Keratinocyte (primary cell): ENCODE measurements around the gene SUOX. TPM values are rescaled to one million over a fixed set of nuclear protein-coding genes. Genes with fewer than 3 reads are reported as not detected.

Experiments used
- DNase-seq: peaks from one replicate; pipeline ENCODE4 v3.0.0-alpha.2; 2011; ENCODE audit warnings: low read depth, missing footprints, low spot score
- FAIRE-seq: peaks from 2 replicates; lab custom pipeline; 2011; peaks lifted over from hg19 to GRCh38; lab: Jason Lieb, UNC
- H2AFZ ChIP-seq: 2 replicates; pipeline ENCODE4 v1.6.0; 2012; ENCODE audit warnings: low read length, control low read depth, inconsistent platforms; ENCODE audit not compliant: control insufficient read depth
- H3K27ac ChIP-seq: 2 replicates; pipeline ENCODE4 v1.5.1; 2011; ENCODE audit warnings: low read length; ENCODE audit not compliant: control insufficient read depth, insufficient read depth
- H3K27me3 ChIP-seq: 3 replicates; pipeline ENCODE4 v1.6.0; 2011; ENCODE audit warnings: low read length; ENCODE audit not compliant: control insufficient read depth, insufficient read depth; ENCODE audit errors: extremely low read depth
- H3K36me3 ChIP-seq, 2 experiments: 2 replicates in 1 of 2; 3 replicates in 1 of 2; pipeline ENCODE4 v1.5.1; 2011; ENCODE audit warnings: low read length in 2 of 2, mild to moderate bottlenecking in 1 of 2; ENCODE audit not compliant: control insufficient read depth in 2 of 2, insufficient read depth in 2 of 2; ENCODE audit errors: extremely low read depth in 1 of 2
- H3K4me1 ChIP-seq: 3 replicates; pipeline ENCODE4 v1.5.1; 2011; ENCODE audit warnings: low read length; ENCODE audit not compliant: control insufficient read depth, insufficient read depth; ENCODE audit errors: extremely low read depth
- H3K4me2 ChIP-seq: 3 replicates; pipeline ENCODE4 v1.6.0; 2011; ENCODE audit warnings: low read depth, low read length; ENCODE audit not compliant: control insufficient read depth, insufficient read depth; ENCODE audit errors: extremely low read depth
- H3K4me3 ChIP-seq, 3 experiments: fragments of 200-600 bp in 1 of 3; sonication (generic) in 1 of 3; 2 replicates in 2 of 3; 3 replicates in 1 of 3; pipeline ENCODE4 v1.5.1; 2011 to 2016; ENCODE audit warnings: low read length in 3 of 3, mild to moderate bottlenecking in 3 of 3, control low read depth in 2 of 3, inconsistent platforms in 1 of 3, low read depth in 1 of 3, mixed read lengths in 1 of 3, mixed run types in 1 of 3, moderate library complexity in 1 of 3; ENCODE audit not compliant: control insufficient read depth in 2 of 3, insufficient read depth in 2 of 3; ENCODE audit errors: extremely low read depth in 1 of 3
- H3K79me2 ChIP-seq: 2 replicates; pipeline ENCODE4 v1.6.0; 2012; ENCODE audit warnings: low read length; ENCODE audit not compliant: control insufficient read depth, insufficient read depth
- H3K9ac ChIP-seq: 3 replicates; pipeline ENCODE4 v1.6.0; 2011; ENCODE audit warnings: low read length; ENCODE audit not compliant: control insufficient read depth, insufficient read depth; ENCODE audit errors: extremely low read depth
- H3K9me1 ChIP-seq: 3 replicates; pipeline ENCODE4 v1.6.0; 2011; ENCODE audit warnings: low read length; ENCODE audit not compliant: control insufficient read depth, insufficient read depth; ENCODE audit errors: extremely low read depth
- H3K9me3 ChIP-seq: 2 replicates; pipeline ENCODE4 v1.5.1; 2012; ENCODE audit warnings: low read depth, low read length; ENCODE audit not compliant: control insufficient read depth
- H4K20me1 ChIP-seq: 3 replicates; pipeline ENCODE4 v1.6.0; 2011; ENCODE audit warnings: low read length; ENCODE audit not compliant: control insufficient read depth, insufficient read depth; ENCODE audit errors: extremely low read depth
- CTCF ChIP-seq, 3 experiments: IDR thresholded peaks in 1 of 3; conservative IDR thresholded peaks in 1 of 3; optimal IDR thresholded peaks in 1 of 3; 2 replicates in 2 of 3; 3 replicates in 1 of 3; pipeline versions ENCODE3 to v1.5.1; 2011; ENCODE audit warnings: low read length in 3 of 3, mild to moderate bottlenecking in 3 of 3, moderate library complexity in 2 of 3, control low read depth in 1 of 3, inconsistent platforms in 1 of 3; ENCODE audit not compliant: insufficient read depth in 2 of 3; ENCODE audit errors: extremely low read depth in 1 of 3
- EZH2 ChIP-seq: IDR thresholded peaks from one replicate; pipeline ENCODE4 v1.6.1; 2012; ENCODE audit warnings: inconsistent platforms, mild to moderate bottlenecking, low read length, moderate library complexity
- dilution Hi-C: fragments of 300-500 bp; cut with MboI; formaldehyde crosslinking; loops from one replicate; pipeline ENCODE4 v1.7.0; 2020; ENCODE audit warnings: low sequenced_read_pairs; ENCODE audit not compliant: extremely low pct_ligation_motif_present
- polyA minus RNA-seq, 3 experiments: library from RNA; depleted of rRNA, polyadenylated mRNA; stranded (reverse); fragments of >200 nt; gene quantifications; 1 replicate in 1 of 3; 2 replicates in 1 of 3; 3 replicates in 1 of 3; pipeline ENCODE4 v1.2.3, GENCODE V29; 2011
- polyA plus RNA-seq, 5 experiments: library from polyadenylated mRNA; depleted of rRNA in 3 of 5; stranded (reverse) in 3 of 5; stranded (forward) in 1 of 5; unstranded in 1 of 5; fragments of >200 nt; gene quantifications; 1 replicate in 1 of 5; 2 replicates in 3 of 5; 3 replicates in 1 of 5; pipeline versions ENCODE4 v1.2.1 to v1.2.3, GENCODE V29; 2011 to 2012; ENCODE audit warnings: missing spikeins in 2 of 5, low read depth in 1 of 5, low replicate concordance in 1 of 5

Gene SUOX
- polyA plus RNA-seq = 9.0 to 10.8 TPM (median 9.4 TPM) in 3 replicates
- polyA plus RNA-seq (2011; ENCODE audit: low read depth) = 1.1 TPM
- polyA plus RNA-seq (2011; cell fraction: cytosol; rRNA removed) = 5.1 and 5.2 TPM in 2 replicates
- 16.9 and 20.1 TPM in 2 replicates for polyA plus RNA-seq (2011; cell fraction: nucleus; rRNA removed)
- polyA plus RNA-seq (2012; ENCODE audit: low replicate concordance) = 4.0 and 6.5 TPM in 2 replicates
- 13.8 to 15.2 TPM (median 15.0 TPM) in 3 replicates for polyA minus RNA-seq
- 7.3 TPM for polyA minus RNA-seq (2011; cell fraction: cytosol; rRNA and poly(A)+ RNA removed)
- 9.2 and 15.2 TPM in 2 replicates for polyA minus RNA-seq (2011; cell fraction: nucleus; rRNA and poly(A)+ RNA removed)

- peak within 1 kb of the TSS; percentile 89 for H2AFZ ChIP-seq
- H3K9ac ChIP-seq = peak within 1 kb of the TSS; percentile 58
- H3K36me3 ChIP-seq = peaks cover 19 to 20% of the 10 kb centered on the region in 2 experiments
- H3K4me3 ChIP-seq = peak within 1 kb of the TSS; percentile 52 to 85 (median 75)
- no peaks in the 10 kb centered on the region for H3K79me2 ChIP-seq
- FAIRE-seq (peak; percentile 78), DNase-seq (peak; percentile 66)
- peak within 1 kb of the TSS; percentile 78 for H3K4me2 ChIP-seq
- H3K27ac ChIP-seq = peak within 1 kb of the TSS; percentile 36
- H3K9me1 ChIP-seq = no peaks in the 10 kb centered on the region
- H4K20me1 ChIP-seq = no peaks in the 10 kb centered on the region
- no peaks in the 10 kb centered on the region for H3K9me3 ChIP-seq
- H3K4me1 ChIP-seq = peaks cover 6% of the 10 kb centered on the region
- dilution Hi-C loops = no loop called here
- TF ChIP-seq CTCF (optimal IDR thresholded peaks at IDR 0.05 in 1 of 3, IDR thresholded peaks at IDR 0.05 in 1 of 3, conservative IDR thresholded peaks at IDR 0.05 in 1 of 3; ENCODE audit: extremely low read depth in 1 of 3, insufficient read depth in 2 of 3, low read length in 3 of 3) = no peak
- TF ChIP-seq EZH2 = no peak
- no peaks in the 10 kb centered on the region for H3K27me3 ChIP-seq
Observed at GRCh38 chr12:55996715-55997534, at the start of gene SUOX. Gene SUOX (plus strand): TSS chr12:55997276. CDS start chr12:56002222, 4,946 bp downstream.

- TF ChIP-seq EZH2 (no peak), CTCF (optimal IDR thresholded peaks at IDR 0.05 in 1 of 3, IDR thresholded peaks at IDR 0.05 in 1 of 3, conservative IDR thresholded peaks at IDR 0.05 in 1 of 3; ENCODE audit: extremely low read depth in 1 of 3, insufficient read depth in 2 of 3, low read length in 3 of 3) (no peak)
- Histone ChIP-seq H3K9me1 (peaks cover 3% of the 10 kb centered on the region), H2AFZ (no peak overlapping the region), H3K79me2 (no peaks in the 10 kb centered on the region), H3K4me2 (no peak overlapping the region), H3K4me3 (no peak overlapping the region), H3K4me1 (peaks cover 24% of the 10 kb centered on the region), H3K36me3 (peaks cover 35 to 36% of the 10 kb centered on the region in 2 experiments), H3K27ac (no peak overlapping the region), H3K9ac (no peak overlapping the region), H4K20me1 (peaks cover 4% of the 10 kb centered on the region), H3K9me3 (no peaks in the 10 kb centered on the region), H3K27me3 (no peaks in the 10 kb centered on the region)
- DNase-seq (no peak), FAIRE-seq (no peak)
- dilution Hi-C loops = no loop called here
Observed at GRCh38 chr12:55955344-55955743, 41.7 kb upstream of the SUOX start.
